Measurements from ENCODE around the gene PRRT1. TPM values are rescaled to one million over a fixed set of nuclear protein-coding genes. Genes with fewer than 3 reads are reported as not detected.

The PRRT1 gene
- total and polyA plus RNA-seq, 2 of the 4 experiments (the other 2 are of a cell fraction): 0.99 TPM; not detected in 1

DNA sequence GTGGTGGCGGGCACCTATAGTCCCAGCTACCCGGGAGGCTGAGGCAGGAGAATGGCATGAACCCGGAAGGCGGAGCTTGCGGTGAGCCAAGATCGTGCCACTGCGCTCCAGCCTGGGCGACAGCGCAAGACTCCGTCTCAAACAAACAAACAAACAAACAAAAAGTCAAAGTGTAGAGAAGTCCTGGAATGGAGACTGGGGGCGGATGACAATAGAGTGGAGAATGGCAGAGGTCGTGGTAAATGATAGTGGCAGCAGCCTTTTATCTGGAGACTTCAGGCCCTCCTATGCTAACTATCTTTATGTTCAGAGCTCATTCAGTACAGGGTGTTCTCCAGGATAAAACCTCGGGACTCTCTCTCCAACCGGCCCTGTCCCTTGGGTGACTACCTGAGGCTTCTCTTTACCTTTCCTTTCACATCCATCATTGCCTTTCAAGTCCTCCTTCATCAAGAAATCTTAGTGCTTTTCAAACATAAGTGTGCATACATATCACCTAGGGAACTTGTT is 20.2 kb downstream of the PRRT1 start:
- peaks cover 10% of the 10 kb centered on the region for H3K4me1 ChIP-seq (ENCODE audit: control insufficient read depth, insufficient read depth, low read length)
- ATAC-seq (ENCODE audit: low read depth) (no peak), DNase-seq (no peak)
- WGBS, 2 experiments (ENCODE audit: extremely low coverage in 2 of 2, insufficient read length in 1 of 2): 80% methylated on average over 1 of the region's 14 CpGs; no CpG with 5 or more reads in 1 of the 2 experiments
- POLR2A ChIA-PET (ENCODE audit: unreplicated experiment): no interaction called here
- H2BK120ac ChIP-seq (ENCODE audit: low read depth, low read length): no peak overlapping the region
- no peak overlapping the region for H3K56ac ChIP-seq (ENCODE audit: extremely low read depth, insufficient read depth, low read length)
- H2BK5ac ChIP-seq (ENCODE audit: low read depth, low read length, poor library complexity, severe bottlenecking): no peak overlapping the region
- no peak overlapping the region for H2BK20ac ChIP-seq (ENCODE audit: low read depth, low read length)
- H3K27me3 ChIP-seq (ENCODE audit: control insufficient read depth, insufficient read depth, low read length): no peaks in the 10 kb centered on the region
- no peak overlapping the region for H2AFZ ChIP-seq (replicated peaks; ENCODE audit: low read length, poor library complexity)
- no peak overlapping the region for H4K5ac ChIP-seq (ENCODE audit: low read depth, low read length)
- H4K91ac ChIP-seq (ENCODE audit: insufficient read depth, low read depth, low read length): no peak overlapping the region
- H3K4ac ChIP-seq (ENCODE audit: low read depth, low read length): no peak overlapping the region
- no peak overlapping the region for H3K9ac ChIP-seq (ENCODE audit: low read depth, low read length)
- intact Hi-C loops (cut with micrococcal nuclease) (no loop called here), in situ Hi-C loops (cut with MboI; ENCODE audit: low sequenced_read_pairs) (no loop called here), dilution Hi-C loops (cut with HindIII; ENCODE audit: low sequenced_read_pairs, unreplicated experiment) (no loop called here)
- H3K23ac ChIP-seq (ENCODE audit: low read depth, low read length): no peak overlapping the region
- H3K27ac ChIP-seq (ENCODE audit: insufficient read depth, low read length): no peak overlapping the region
- no peak overlapping the region for H3K14ac ChIP-seq (replicated peaks; ENCODE audit: low read depth, low read length)
- H3K79me1 ChIP-seq (ENCODE audit: low read depth in 1 of 2, low read length in 2 of 2): peaks cover 25 to 30% of the 10 kb centered on the region in 2 experiments
- no peak overlapping the region for H2AK5ac ChIP-seq (ENCODE audit: low read depth, low read length)
- no peaks in the 10 kb centered on the region for H3K36me3 ChIP-seq (ENCODE audit: control insufficient read depth, insufficient read depth, low read length)
- H2AK9ac ChIP-seq (replicated peaks; ENCODE audit: low read depth, low read length, poor library complexity): no peak overlapping the region
- no peaks in the 10 kb centered on the region for H3K9me3 ChIP-seq (ENCODE audit: control insufficient read depth, insufficient read depth, low read length)
- CTCF ChIA-PET: no interaction called here
- TF ChIP-seq NFE2L2 (IDR thresholded peaks at IDR 0.05; ENCODE audit: low read depth, low read length) (no peak), FOS (IDR thresholded peaks at IDR 0.05; ENCODE audit: low read depth, low read length) (no peak), CHD1 (IDR thresholded peaks at IDR 0.05; ENCODE audit: low read depth, low read length) (no peak), RCOR1 (IDR thresholded peaks at IDR 0.05; ENCODE audit: insufficient replicate concordance, low read length) (no peak), MAFK (IDR thresholded peaks at IDR 0.05; ENCODE audit: low read depth, low read length) (no peak), SMC3 (IDR thresholded peaks at IDR 0.05; ENCODE audit: low read depth, low read length) (no peak)
- H4K8ac ChIP-seq (ENCODE audit: low read depth in 2 of 2, low read length in 2 of 2): no peak overlapping the region
- no TSS peak for BruUV-seq (replicated peaks)
- no peak overlapping the region for H3K4me3 ChIP-seq (ENCODE audit: insufficient read depth, low read depth, low read length)
- no peak overlapping the region for H2BK15ac ChIP-seq (ENCODE audit: low read depth, low read length)
- no peaks in the 10 kb centered on the region for H4K20me1 ChIP-seq (ENCODE audit: insufficient read depth, low read length)
- peaks cover 10% of the 10 kb centered on the region for H3K9me1 ChIP-seq (ENCODE audit: insufficient read depth, low read length)
- no peak overlapping the region for H3K4me2 ChIP-seq (ENCODE audit: low read depth, low read length)
- no peak overlapping the region for H3K18ac ChIP-seq (ENCODE audit: low read depth, low read length)

All from IMR-90 (cell line).